NCI-H69 (cell line): ENCODE measurements around the gene UBE2C.

Experiments used
- DNase-seq: peaks from one replicate; lab custom pipeline; 2025; lab: John Stamatoyannopoulos, UW

Gene UBE2C

GRCh38 chr20:45833030-45833882, 20.8 kb downstream of the UBE2C start, which contains the start of gene SNX21:
TSS of gene SNX21 (plus strand) at chr20:45833799. CDS start at chr20:45833920, 121 bp downstream.
- DNase-seq = peak; percentile 57

GRCh38 chr20:45833883-45834796, 21.7 kb downstream of the UBE2C start:
- peak; percentile 53 for DNase-seq

- no peak for DNase-seq
Observed at GRCh38 chr20:45834797-45835161, 22.3 kb downstream of the UBE2C start.

GRCh38 chr20:45835329-45835765, 22.9 kb downstream of the UBE2C start:
- DNase-seq = no peak

GRCh38 chr20:45835825-45836224, 23.4 kb downstream of the UBE2C start:
- DNase-seq = no peak

- DNase-seq = peak; percentile 61
Observed at GRCh38 chr20:45836841-45837240, 24.4 kb downstream of the UBE2C start.

GRCh38 chr20:45840700-45841198, 28.3 kb downstream of the UBE2C start:
- no peak for DNase-seq

GRCh38 chr20:45841407-45842129, 29.1 kb downstream of the UBE2C start:
- no peak for DNase-seq

GRCh38 chr20:45842169-45842812, 29.8 kb downstream of the UBE2C start:
- DNase-seq = peak; percentile 9

GRCh38 chr20:45843506-45843905, 31.1 kb downstream of the UBE2C start:
- no peak for DNase-seq

GRCh38 chr20:45845452-45845851, 33.0 kb downstream of the UBE2C start:
- no peak for DNase-seq

GRCh38 chr20:45848421-45848820, 36.0 kb downstream of the UBE2C start:
- no peak for DNase-seq

- DNase-seq = no peak
Observed at GRCh38 chr20:45848969-45849582, 36.6 kb downstream of the UBE2C start.

- DNase-seq = no peak
Observed at GRCh38 chr20:45850238-45850637, 37.8 kb downstream of the UBE2C start.

GRCh38 chr20:45850926-45851325, 38.5 kb downstream of the UBE2C start:
- no peak for DNase-seq

GRCh38 chr20:45851501-45851900, 39.1 kb downstream of the UBE2C start:
- DNase-seq = no peak

- no peak for DNase-seq
Observed at GRCh38 chr20:45852326-45852725, 39.9 kb downstream of the UBE2C start.

- no peak for DNase-seq
Observed at GRCh38 chr20:45853484-45853883, 41.0 kb downstream of the UBE2C start.

GRCh38 chr20:45857114-45857881, 44.9 kb downstream of the UBE2C start, which contains the start of the genes ACOT8 and ZSWIM3:
TSS of gene ACOT8 (minus strand) at chr20:45857392. CDS start at chr20:45857315, 77 bp downstream.
TSS of gene ZSWIM3 (plus strand) at chr20:45857614. CDS start at chr20:45857826, 212 bp downstream.
- DNase-seq = peak; percentile 99

GRCh38 chr20:45857882-45858216, 45.4 kb downstream of the UBE2C start:
- DNase-seq = peak; percentile 50
